GM12878 (cell line): Measurements from ENCODE around the gene CLUH. TPM values are rescaled to one million over a fixed set of nuclear protein-coding genes. Genes with fewer than 3 reads are reported as not detected.

Source experiments
- ATAC-seq: fragments of 200-7000 bp; cut with Tn5 transposase; 3 replicates; pipeline ENCODE4 v1.9.1; 2020; ENCODE audit warnings: mild to moderate bottlenecking, moderate library complexity
- BruUV-seq: library from RNA; stranded (reverse); fragments of 400-500 nt; replicated peaks from 2 replicates; lab custom pipeline; 2021; lab: Mats Ljungman, UMichigan
- CTCF ChIA-PET: fragments of 300-600 bp; sonication (Branson Sonifier 250); formaldehyde crosslinking; extraction: SDS; loops from one replicate; lab custom pipeline; 2021; ENCODE audit warnings: inconsistent platforms; lab: Yijun Ruan, JAX
- POLR2A ChIA-PET: fragments of 350-600 bp; formaldehyde crosslinking; extraction: SDS; loops from one replicate; lab custom pipeline; 2021; ENCODE audit warnings: inconsistent platforms; lab: Charles Lee
- RAD21 ChIA-PET: fragments of 300-600 bp; sonication (Branson Sonifier 250); formaldehyde crosslinking; loops from one replicate; lab custom pipeline; 2023; ENCODE audit warnings: antibody characterized with exemption; ENCODE audit not compliant: unreplicated experiment; lab: Charles Lee
- SMC1A ChIA-PET: fragments of 300-600 bp; sonication (Branson Sonifier 250); formaldehyde crosslinking; loops from one replicate; lab custom pipeline; 2023; ENCODE audit not compliant: unreplicated experiment, uncharacterized antibody; lab: Charles Lee
- DNase-seq: peaks from one replicate; pipeline ENCODE4 v3.0.0-alpha.2; 2011; ENCODE audit warnings: low read depth, low spot score
- FAIRE-seq: peaks from 3 replicates; lab custom pipeline; 2011; peaks lifted over from hg19 to GRCh38; lab: Jason Lieb, UNC
- H2AFZ ChIP-seq: 2 replicates; pipeline ENCODE4 v1.6.0; 2011; ENCODE audit warnings: low read depth, low read length, control low read depth; ENCODE audit not compliant: control insufficient read depth
- H3K27ac ChIP-seq: 2 replicates; pipeline ENCODE4 v1.5.1; 2011; ENCODE audit warnings: control low read depth; ENCODE audit not compliant: control insufficient read depth, insufficient read depth
- H3K27me3 ChIP-seq, 2 experiments: replicated peaks in 1 of 2; 2 replicates each; pipeline versions ENCODE4 v1.6.0 to v1.6.1; 2011; ENCODE audit warnings: low read length in 1 of 2; ENCODE audit not compliant: control insufficient read depth in 2 of 2, insufficient read depth in 2 of 2
- H3K36me3 ChIP-seq, 2 experiments: 2 replicates each; pipeline ENCODE4 v1.5.1; 2011; ENCODE audit warnings: low read length in 1 of 2; ENCODE audit not compliant: control insufficient read depth in 2 of 2, insufficient read depth in 2 of 2
- H3K4me1 ChIP-seq: 2 replicates; pipeline ENCODE4 v1.6.1; 2011; ENCODE audit warnings: mild to moderate bottlenecking, low read length, moderate library complexity, mixed read lengths; ENCODE audit not compliant: control insufficient read depth, insufficient read depth
- H3K4me2 ChIP-seq: 2 replicates; pipeline ENCODE4 v1.6.0; 2011; ENCODE audit warnings: control low read depth; ENCODE audit not compliant: control insufficient read depth, insufficient read depth
- H3K4me3 ChIP-seq: fragments of 200-600 bp; sonication (generic); 2 replicates; pipeline ENCODE4 v1.5.1; 2016
- H3K79me2 ChIP-seq: 2 replicates; pipeline ENCODE4 v1.6.0; 2011; ENCODE audit warnings: low read length; ENCODE audit not compliant: control insufficient read depth, insufficient read depth
- H3K9ac ChIP-seq: 2 replicates; pipeline ENCODE4 v1.8.0; 2011; ENCODE audit warnings: low read length, control low read depth, mixed read lengths; ENCODE audit not compliant: control insufficient read depth, insufficient read depth
- H3K9me3 ChIP-seq: replicated peaks from 3 replicates; pipeline ENCODE4 v1.5.1; 2011; ENCODE audit warnings: mild to moderate bottlenecking, low read length; ENCODE audit not compliant: control insufficient read depth, insufficient read depth
- H4K20me1 ChIP-seq: 2 replicates; pipeline ENCODE4 v1.6.0; 2011; ENCODE audit not compliant: control insufficient read depth, insufficient read depth
- BHLHE40 ChIP-seq, 2 experiments: fragments of 450-650 bp in 1 of 2; IDR thresholded peaks; 2 replicates each; pipeline ENCODE4 v1.6.1; 2011 to 2017; ENCODE audit warnings: low read depth in 2 of 2, borderline replicate concordance in 1 of 2, improper control_type of control experiment in 1 of 2, low read length in 1 of 2, mild to moderate bottlenecking in 1 of 2
- CREB1 ChIP-seq: IDR thresholded peaks from 2 replicates; pipeline ENCODE4 v1.6.1; 2012; ENCODE audit warnings: low read depth, mild to moderate bottlenecking, inconsistent platforms
- ETV6 ChIP-seq, 2 experiments: fragments of 450-650 bp in 1 of 2; IDR thresholded peaks in 1 of 2; conservative IDR thresholded peaks in 1 of 2; 2 replicates each; pipeline ENCODE4 v1.6.1; 2014; ENCODE audit warnings: antibody characterized with exemption in 1 of 2, borderline replicate concordance in 1 of 2, low read depth in 1 of 2, mild to moderate bottlenecking in 1 of 2, moderate library complexity in 1 of 2
- GATAD2B ChIP-seq: fragments of 450-650 bp; conservative IDR thresholded peaks from 2 replicates; pipeline ENCODE4 v1.6.1; 2017; ENCODE audit warnings: low read depth, mild to moderate bottlenecking, moderate library complexity
- HDGF ChIP-seq: fragments of 450-650 bp; IDR thresholded peaks from 2 replicates; pipeline ENCODE4 v1.6.1; 2016; ENCODE audit warnings: antibody characterized with exemption
- IKZF1 ChIP-seq: fragments of 450-650 bp; conservative IDR thresholded peaks from 2 replicates; pipeline ENCODE4 v1.6.1; 2017; ENCODE audit warnings: antibody characterized with exemption, mild to moderate bottlenecking
- IKZF2 ChIP-seq, 2 experiments: fragments of 450-650 bp; IDR thresholded peaks; 2 replicates each; pipeline ENCODE4 v1.6.1; 2017; ENCODE audit warnings: mild to moderate bottlenecking in 2 of 2, moderate library complexity in 2 of 2
- JUNB ChIP-seq: IDR thresholded peaks from 2 replicates; pipeline ENCODE4 v1.6.1; 2016; ENCODE audit warnings: antibody characterized with exemption, mild to moderate bottlenecking
- KDM1A ChIP-seq: fragments of 200-600 bp; sonication (generic); IDR thresholded peaks from 2 replicates; pipeline ENCODE4 v1.6.1; 2016; ENCODE audit warnings: borderline replicate concordance
- NFYB ChIP-seq: IDR thresholded peaks from 2 replicates; pipeline ENCODE4 v1.6.1; 2011; ENCODE audit warnings: low read depth, mild to moderate bottlenecking, low read length, improper control_type of control experiment, moderate library complexity; ENCODE audit not compliant: insufficient read depth
- POLR2A ChIP-seq: IDR thresholded peaks from 2 replicates; pipeline ENCODE4 v1.6.1; 2011; ENCODE audit warnings: low read depth, mild to moderate bottlenecking, low read length
- RUNX3 ChIP-seq: IDR thresholded peaks from 2 replicates; pipeline ENCODE4 v1.6.1; 2012; ENCODE audit warnings: low read length, inconsistent platforms
- STAT1 ChIP-seq: fragments of 450-650 bp; conservative IDR thresholded peaks from 2 replicates; pipeline ENCODE4 v1.6.1; 2014; ENCODE audit warnings: antibody characterized with exemption, mild to moderate bottlenecking
- TAF1 ChIP-seq: IDR thresholded peaks from 2 replicates; pipeline ENCODE4 v1.6.1; 2011; ENCODE audit warnings: mild to moderate bottlenecking, low read depth, low read length, borderline replicate concordance
- WRNIP1 ChIP-seq: IDR thresholded peaks from 2 replicates; pipeline ENCODE4 v1.6.1; 2011; ENCODE audit warnings: low read depth, low read length, improper control_type of control experiment, borderline replicate concordance
- ZNF217 ChIP-seq: fragments of 450-650 bp; IDR thresholded peaks from 2 replicates; pipeline ENCODE4 v1.6.1; 2017; ENCODE audit warnings: antibody characterized with exemption, mild to moderate bottlenecking
- ZNF274 ChIP-seq: IDR thresholded peaks from one replicate; pipeline ENCODE4 v1.8.0; 2011; ENCODE audit not compliant: insufficient read length, insufficient read depth
- WGBS: methylation state at CpG from one replicate; pipeline ENCODE4 v1.1.6; 2016; ENCODE audit warnings: low lambda C conversion rate; ENCODE audit not compliant: insufficient replicate concordance, insufficient coverage; ENCODE audit errors: missing lambda C conversion rate; 5-methylcytosine and 5-hydroxymethylcytosine counted together
- in situ Hi-C: fragments of 300-500 bp; cut with MboI; formaldehyde crosslinking; loops from 9 replicates; pipeline ENCODE4 v1.14.3; 2018; ENCODE audit warnings: mixed read lengths
- intact Hi-C: fragments of 100-400 bp; cut with micrococcal nuclease; formaldehyde crosslinking; loops from one replicate; pipeline ENCODE4 v1.14.2; 2022; ENCODE audit not compliant: unreplicated experiment
- polyA plus RNA-seq, 11 experiments: library from polyadenylated mRNA; depleted of rRNA in 4 of 11; unstranded in 6 of 11; stranded (reverse) in 5 of 11; fragments of >200 nt; fragmentation: Nextera tagmentation in 4 of 11; fragmentation: Illumina TruSeq in 1 of 11; extraction: Ambion mirVana in 4 of 11; extraction: Trizol in 1 of 11; gene quantifications; 1 replicate in 1 of 11; 2 replicates in 10 of 11; pipeline versions ENCODE4 v1.2.1 to v1.2.3, GENCODE V29; 2011 to 2016; ENCODE audit warnings: inconsistent platforms in 2 of 11, missing spikeins in 2 of 11, low read depth in 1 of 11
- total RNA-seq, 4 experiments: library from RNA; depleted of rRNA in 3 of 4; stranded (reverse); fragments of >200 nt in 3 of 4; fragmentation: Illumina TruSeq in 1 of 4; extraction: Trizol in 1 of 4; gene quantifications; 2 replicates each; pipeline versions ENCODE4 v1.2.1 to v1.2.3, GENCODE V29; 2013 to 2021

The CLUH gene
- total and polyA plus RNA-seq, 10 of the 15 experiments (the other 5 are each of a cell fraction or from before 2014, with no cell fraction given): 0.11 to 147 (median 60.2) TPM

- whole genome bisulfite sequencing: 6% methylated on average over 10 of the region's 10 CpGs
- Histone ChIP-seq H3K4me3 (peak overlapping the region; percentile 95), H2AFZ (peak overlapping the region; percentile 19; the same call in 1 of the 2 replicates), H3K9me3 (no peaks in the 10 kb centered on the region), H3K4me1 (peaks cover 20% of the 10 kb centered on the region), H3K36me3 (peaks cover 0 to 11% of the 10 kb centered on the region in 2 experiments; a peak in 2 of 4 replicates), H4K20me1 (peaks cover 8% of the 10 kb centered on the region; the same call in 1 of the 2 replicates), H3K79me2 (peaks cover 73% of the 10 kb centered on the region), H3K27ac (peak overlapping the region; percentile 68), H3K9ac (peak overlapping the region; percentile 85)
- SMC1A ChIA-PET: interaction anchor here (1.0 to 1.5 kb wide), 2 partner anchors 50 to 327 kb away, joined by 3 to 4 read pairs; no protein-coding TSS in a partner anchor
- intact Hi-C loops (no loop called here), in situ Hi-C loops (no loop called here)
- BruUV-seq: no TSS peak
- RAD21 ChIA-PET: interaction anchor here (1.2 to 1.9 kb wide), 4 partner anchors 111 to 307 kb away, joined by 3 to 8 read pairs (median 4); partner anchors contain the start of gene PAFAH1B1
- FAIRE-seq (peak; percentile 79), ATAC-seq (peak; percentile 78), DNase-seq (no peak)
- CTCF ChIA-PET: interaction anchor here (1.1 to 2.2 kb wide), 4 partner anchors 23 to 327 kb away, joined by 3 to 10 read pairs (median 3); no protein-coding TSS in a partner anchor
- POLR2A ChIA-PET: interaction anchor here (1.0 kb wide), 1 partner anchor 116 kb away, joined by 3 read pairs; the partner anchor contains the start of gene PAFAH1B1
- no peak for TF ChIP-seq STAT1
- 0 out of 2 replicates have a peak, but pooled peaks have one; percentile 46 for TF ChIP-seq TAF1
- no peak for TF ChIP-seq ETV6 (conservative IDR thresholded peaks at IDR 0.05 in 1 of 2, IDR thresholded peaks at IDR 0.05 in 1 of 2; ENCODE audit: borderline replicate concordance in 1 of 2, low read depth in 1 of 2)
- no peak for TF ChIP-seq NFYB
- 0 out of 2 replicates have a peak, but pooled peaks have one; percentile 47 for TF ChIP-seq GATAD2B
- peak in 1 of 2 experiments; percentile 13; a peak in 1 of 4 replicates for TF ChIP-seq BHLHE40 (IDR thresholded peaks at IDR 0.05; ENCODE audit: borderline replicate concordance in 1 of 2, low read depth in 2 of 2, low read length in 1 of 2)
- 0 out of 2 replicates have a peak, but pooled peaks have one; percentile 13 for TF ChIP-seq HDGF
- TF ChIP-seq ZNF217: no peak
- peak in 1 of 2 experiments; percentile 42; a peak in 1 of 4 replicates for TF ChIP-seq IKZF2 (IDR thresholded peaks at IDR 0.05)
- TF ChIP-seq WRNIP1: no peak
- no peak for TF ChIP-seq JUNB
- TF ChIP-seq RUNX3: no peak
- peak; percentile 51 for TF ChIP-seq IKZF1
- TF ChIP-seq ZNF274: no peak
- no peak for TF ChIP-seq CREB1
- no peak for TF ChIP-seq KDM1A
- TF ChIP-seq POLR2A: peak; percentile 47; the same call in 1 of the 2 replicates
- TF ChIP-seq, all 136 proteins: peak for 7
- H3K4me2 ChIP-seq: peak overlapping the region; percentile 98
- H3K27me3 ChIP-seq: no peaks in the 10 kb centered on the region
These were observed 2.3 kb downstream of the CLUH start for GRCh38 chr17:2709183-2709661.
